Stimulated activated CD4-positive, alpha-beta T cell treated with anti-CD3 and anti-CD28 coated beads, Interleukin-12 subunit alpha, Interleukin-12 subunit beta, amount 100 ng/mL, for 4 hours (primary cell): Measurements from ENCODE around the gene ESRRB.

Source experiments
- DNase-seq: peaks from one replicate; pipeline ENCODE4 v3.0.0-alpha.2; 2020

The ESRRB gene

GRCh38 chr14:76352639-76353281 lies 23.2 kb upstream of the ESRRB start:
- peak; percentile 59 for DNase-seq

- DNase-seq: no peak
Observed at GRCh38 chr14:76354310-76354709, 21.6 kb upstream of the ESRRB start.

- no peak for DNase-seq
Observed at GRCh38 chr14:76355771-76356170, 20.2 kb upstream of the ESRRB start.

GRCh38 chr14:76371066-76371465 lies 4.9 kb upstream of the ESRRB start:
- DNase-seq: no peak

- DNase-seq: no peak
Observed at GRCh38 chr14:76373456-76373855, 2.5 kb upstream of the ESRRB start.

GRCh38 chr14:76375484-76375883 lies 453 bp upstream of the ESRRB start:
- DNase-seq: no peak

- no peak for DNase-seq
Observed at GRCh38 chr14:76376409-76376877, 506 bp downstream of the ESRRB start.

- DNase-seq: no peak
Observed at GRCh38 chr14:76376878-76377734, 1.2 kb downstream of the ESRRB start.

GRCh38 chr14:76377735-76378074 lies 1.8 kb downstream of the ESRRB start:
- DNase-seq: no peak

- DNase-seq: no peak
Observed at GRCh38 chr14:76380991-76381390, 5.1 kb downstream of the ESRRB start.

GRCh38 chr14:76381817-76382494 lies 6.0 kb downstream of the ESRRB start:
- DNase-seq: no peak

- DNase-seq: no peak
Observed at GRCh38 chr14:76382495-76382832, 6.5 kb downstream of the ESRRB start.

GRCh38 chr14:76385435-76385834 lies 9.5 kb downstream of the ESRRB start:
- no peak for DNase-seq

- peak; percentile 59 for DNase-seq
Observed at GRCh38 chr14:76386944-76387782, 11.2 kb downstream of the ESRRB start.

- DNase-seq: no peak
Observed at GRCh38 chr14:76389841-76390240, 13.9 kb downstream of the ESRRB start.

GRCh38 chr14:76390621-76391020 lies 14.7 kb downstream of the ESRRB start:
- DNase-seq: no peak

- DNase-seq: no peak
Observed at GRCh38 chr14:76391981-76392690, 16.2 kb downstream of the ESRRB start.

- no peak for DNase-seq
Observed at GRCh38 chr14:76394569-76394968, 18.6 kb downstream of the ESRRB start.

- DNase-seq: no peak
Observed at GRCh38 chr14:76395161-76395560, 19.2 kb downstream of the ESRRB start.

GRCh38 chr14:76396714-76397187 lies 20.8 kb downstream of the ESRRB start:
- no peak for DNase-seq

- no peak for DNase-seq
Observed at GRCh38 chr14:76405627-76406026, 29.7 kb downstream of the ESRRB start.
